H1 (cell line): ENCODE results near the gene GREB1. TPM values are rescaled to one million over a fixed set of nuclear protein-coding genes. Genes with fewer than 3 reads are reported as not detected.

Experiments
- EP300 ChIP-seq, 2 experiments: IDR thresholded peaks; 1 replicate in 1 of 2; 2 replicates in 1 of 2; pipeline ENCODE4 v1.6.1; 2011 to 2012; ENCODE audit warnings: low read depth in 2 of 2, low read length in 2 of 2, mild to moderate bottlenecking in 2 of 2, borderline replicate concordance in 1 of 2, inconsistent platforms in 1 of 2, moderate library complexity in 1 of 2
- SAP30 ChIP-seq: fragments of 300-600 bp; sonication (generic); IDR thresholded peaks from 2 replicates; pipeline ENCODE4 v1.7.1; 2012; ENCODE audit warnings: low read length, moderate library complexity, mild to moderate bottlenecking, inconsistent platforms; ENCODE audit not compliant: insufficient read depth, insufficient replicate concordance
- SP1 ChIP-seq: IDR thresholded peaks from 2 replicates; pipeline ENCODE4 v1.6.1; 2011; ENCODE audit warnings: low read depth, low read length
- polyA plus RNA-seq, 7 experiments: library from polyadenylated mRNA; depleted of rRNA in 3 of 7; stranded (reverse) in 5 of 7; unstranded in 2 of 7; fragments of >200 nt in 5 of 7; fragments of 200-250 nt in 2 of 7; gene quantifications; 1 replicate in 5 of 7; 2 replicates in 1 of 7; 4 replicates in 1 of 7; pipeline versions ENCODE4 v1.2.1 to v1.2.3, GENCODE V29; 2011 to 2013; ENCODE audit warnings: missing spikeins in 2 of 7, mixed read lengths in 2 of 7
- total RNA-seq: library from RNA; stranded (reverse); fragmentation: NEBNext Ultra II Directional; extraction: Animal tissue kit (Norgen Biotek cat#: 25700); gene quantifications from 2 replicates; pipeline ENCODE4 v1.2.1, GENCODE V29; 2021

Gene GREB1
- total and polyA plus RNA-seq, 2 of the 8 experiments (the other 6 are each of a cell fraction or from before 2014, with no cell fraction given), result 7.9 to 43.4 TPM

DNA sequence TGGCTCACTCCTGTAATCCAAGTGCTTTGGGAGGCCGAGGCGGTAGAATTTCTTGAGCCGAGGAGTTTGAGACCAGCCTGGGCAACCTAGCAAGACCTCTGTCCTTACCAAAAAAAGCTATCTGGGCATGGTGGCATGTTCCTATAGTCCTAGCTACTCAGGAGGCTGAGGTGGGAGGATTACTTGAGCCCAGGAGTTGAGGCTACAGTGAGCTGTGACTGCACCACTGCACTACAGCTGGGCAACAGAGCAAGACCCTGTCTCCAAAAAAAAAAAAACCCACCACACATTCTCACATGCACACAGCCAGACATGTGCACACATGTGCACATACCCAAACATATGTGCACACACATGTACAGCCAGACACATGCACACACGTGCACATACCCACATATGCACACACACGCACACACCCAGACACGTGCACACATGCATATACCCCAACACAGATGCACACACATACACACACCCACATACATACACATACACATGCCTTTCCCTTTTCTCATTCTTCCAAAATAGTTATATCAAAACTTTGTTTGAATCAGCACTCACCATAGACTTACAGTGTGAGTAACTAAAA lies 14.2 kb downstream of the GREB1 start (continued):
- TF ChIP-seq EP300 (IDR thresholded peaks at IDR 0.05; ENCODE audit: borderline replicate concordance in 1 of 2, low read depth in 2 of 2, low read length in 2 of 2) (no peak), SP1 (no peak), SAP30 (no peak)
